Fibroblast of lung (primary cell): Measurements from ENCODE around the gene ANKS3. TPM values are rescaled to one million over a fixed set of nuclear protein-coding genes. Genes with fewer than 3 reads are reported as not detected.

ENCODE experiments used
- DNase-seq, 2 donors: peaks; one replicate each; pipeline versions ENCODE4 v3.0.0 to v3.0.0-alpha.2; 2010; ENCODE audit warnings: low read depth in 2 of 2
- H2AFZ ChIP-seq: 2 replicates; pipeline ENCODE4 v1.5.1; 2012; ENCODE audit warnings: low read length, control low read depth, inconsistent platforms
- H3K27ac ChIP-seq: 2 replicates; pipeline ENCODE4 v1.5.1; 2011; ENCODE audit warnings: low read length, control low read depth; ENCODE audit not compliant: insufficient read depth
- H3K27me3 ChIP-seq: 2 replicates; pipeline ENCODE4 v1.5.1; 2011; ENCODE audit warnings: mild to moderate bottlenecking, low read length; ENCODE audit not compliant: control insufficient read depth, insufficient read depth
- H3K36me3 ChIP-seq: 2 replicates; pipeline ENCODE4 v1.5.1; 2011; ENCODE audit warnings: low read length; ENCODE audit not compliant: control insufficient read depth, insufficient read depth
- H3K4me1 ChIP-seq: 2 replicates; pipeline ENCODE4 v1.5.1; 2011; ENCODE audit warnings: low read length; ENCODE audit not compliant: control insufficient read depth, insufficient read depth; ENCODE audit errors: extremely low read depth
- H3K4me2 ChIP-seq: 2 replicates; pipeline ENCODE4 v1.5.1; 2011; ENCODE audit warnings: low read length, control low read depth; ENCODE audit not compliant: insufficient read depth; ENCODE audit errors: extremely low read depth
- H3K4me3 ChIP-seq, 4 experiments: fragments of 200-600 bp in 1 of 4; sonication (generic) in 1 of 4; replicated peaks in 1 of 4; 2 replicates each; pipeline ENCODE4 v1.5.1; 2011 to 2016; ENCODE audit warnings: low read length in 4 of 4, low read depth in 3 of 4, mild to moderate bottlenecking in 3 of 4, control low read depth in 2 of 4, inconsistent platforms in 1 of 4, mixed read lengths in 1 of 4; ENCODE audit not compliant: insufficient read depth in 1 of 4; ENCODE audit errors: control extremely low read depth in 1 of 4
- H3K79me2 ChIP-seq: 2 replicates; pipeline ENCODE4 v1.5.1; 2012; ENCODE audit warnings: mild to moderate bottlenecking, low read length, inconsistent platforms; ENCODE audit not compliant: control insufficient read depth, insufficient read depth
- H3K9ac ChIP-seq: 2 replicates; pipeline ENCODE4 v1.5.1; 2011; ENCODE audit warnings: mild to moderate bottlenecking, low read length, control low read depth; ENCODE audit not compliant: insufficient read depth
- H3K9me3 ChIP-seq: 2 replicates; pipeline ENCODE4 v1.5.1; 2012; ENCODE audit warnings: low read depth, low read length; ENCODE audit not compliant: control insufficient read depth, insufficient read depth
- H4K20me1 ChIP-seq: 2 replicates; pipeline ENCODE4 v1.5.1; 2011; ENCODE audit warnings: low read length; ENCODE audit not compliant: control insufficient read depth, insufficient read depth; ENCODE audit errors: extremely low read depth
- EZH2 ChIP-seq: IDR thresholded peaks from 2 replicates; pipeline ENCODE4 v1.5.1; 2012; ENCODE audit warnings: low read length, control low read depth, mild to moderate bottlenecking; ENCODE audit errors: missing control alignments
- polyA plus RNA-seq, 2 donors: library from polyadenylated mRNA; depleted of rRNA in 1 of 2; stranded (reverse) in 1 of 2; unstranded in 1 of 2; fragments of >200 nt; gene quantifications; 2 replicates each; pipeline ENCODE4 v1.2.1, GENCODE V29; 2011 to 2012; ENCODE audit warnings: missing spikeins in 1 of 2
- total RNA-seq: library from RNA; depleted of rRNA; stranded (reverse); fragments of >200 nt; gene quantifications from 2 replicates; pipeline ENCODE4 v1.2.1, GENCODE V29; 2014
- TF ChIP-seq, protein P1 (sequence below), 2 donors: IDR thresholded peaks in 1 of 2; conservative IDR thresholded peaks in 1 of 2; 1 replicate in 1 of 2; 2 replicates in 1 of 2; pipeline ENCODE4 v1.5.1; 2011 to 2012; ENCODE audit warnings: low read length in 2 of 2, control low read depth in 1 of 2, inconsistent platforms in 1 of 2, low read depth in 1 of 2, mild to moderate bottlenecking in 1 of 2

Gene ANKS3
- total and polyA plus RNA-seq, 2 donors (not counting 1 experiment from before 2014, with no cell fraction given): 11.9 to 26.3 TPM

DNA sequence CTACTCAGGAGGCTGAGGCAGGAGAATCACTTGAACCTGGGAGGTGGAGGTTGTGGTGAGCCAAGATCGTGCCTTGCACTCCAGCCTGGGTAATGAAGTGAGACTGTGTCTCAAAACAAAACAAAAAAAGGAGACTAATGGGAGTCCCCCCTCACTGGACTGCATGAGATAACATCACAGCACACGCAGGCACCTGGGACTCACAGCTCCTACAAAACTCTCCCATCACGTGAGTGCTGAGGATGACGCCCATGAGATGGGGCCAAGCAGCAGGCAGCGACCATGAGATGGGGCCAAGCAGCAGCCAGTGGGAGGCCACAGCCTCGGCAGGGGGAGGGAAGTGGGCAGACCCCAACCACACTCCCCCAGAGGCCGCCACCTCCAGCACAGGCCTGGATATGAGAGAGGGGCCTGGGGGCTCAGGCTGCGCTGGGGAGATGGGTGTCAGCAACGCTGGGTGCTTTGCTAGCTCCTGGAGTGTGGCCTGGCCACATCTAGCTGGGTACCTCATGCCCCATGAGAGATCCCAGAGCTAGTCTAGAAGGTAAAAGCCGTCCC, 15.7 kb upstream of the ANKS3 start:
- H3K4me2 ChIP-seq: no peak overlapping the region
- TF ChIP-seq EZH2: no peak
- TF ChIP-seq, protein P1, sequence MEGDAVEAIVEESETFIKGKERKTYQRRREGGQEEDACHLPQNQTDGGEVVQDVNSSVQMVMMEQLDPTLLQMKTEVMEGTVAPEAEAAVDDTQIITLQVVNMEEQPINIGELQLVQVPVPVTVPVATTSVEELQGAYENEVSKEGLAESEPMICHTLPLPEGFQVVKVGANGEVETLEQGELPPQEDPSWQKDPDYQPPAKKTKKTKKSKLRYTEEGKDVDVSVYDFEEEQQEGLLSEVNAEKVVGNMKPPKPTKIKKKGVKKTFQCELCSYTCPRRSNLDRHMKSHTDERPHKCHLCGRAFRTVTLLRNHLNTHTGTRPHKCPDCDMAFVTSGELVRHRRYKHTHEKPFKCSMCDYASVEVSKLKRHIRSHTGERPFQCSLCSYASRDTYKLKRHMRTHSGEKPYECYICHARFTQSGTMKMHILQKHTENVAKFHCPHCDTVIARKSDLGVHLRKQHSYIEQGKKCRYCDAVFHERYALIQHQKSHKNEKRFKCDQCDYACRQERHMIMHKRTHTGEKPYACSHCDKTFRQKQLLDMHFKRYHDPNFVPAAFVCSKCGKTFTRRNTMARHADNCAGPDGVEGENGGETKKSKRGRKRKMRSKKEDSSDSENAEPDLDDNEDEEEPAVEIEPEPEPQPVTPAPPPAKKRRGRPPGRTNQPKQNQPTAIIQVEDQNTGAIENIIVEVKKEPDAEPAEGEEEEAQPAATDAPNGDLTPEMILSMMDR (conservative IDR thresholded peaks at IDR 0.05 in 1 of 2, IDR thresholded peaks at IDR 0.05 in 1 of 2; ENCODE audit: low read depth in 1 of 2, low read length in 2 of 2): no peak
- peaks cover 15% of the 10 kb centered on the region for H3K36me3 ChIP-seq
- H3K79me2 ChIP-seq: no peaks in the 10 kb centered on the region
- no peak overlapping the region for H2AFZ ChIP-seq
- no peaks in the 10 kb centered on the region for H3K9me3 ChIP-seq
- no peak overlapping the region for H3K4me3 ChIP-seq
- no peak overlapping the region for H3K9ac ChIP-seq
- no peak overlapping the region for H3K27ac ChIP-seq
- DNase-seq: no peak
- no peaks in the 10 kb centered on the region for H3K4me1 ChIP-seq
- no peaks in the 10 kb centered on the region for H3K27me3 ChIP-seq
- no peaks in the 10 kb centered on the region for H4K20me1 ChIP-seq

DNA sequence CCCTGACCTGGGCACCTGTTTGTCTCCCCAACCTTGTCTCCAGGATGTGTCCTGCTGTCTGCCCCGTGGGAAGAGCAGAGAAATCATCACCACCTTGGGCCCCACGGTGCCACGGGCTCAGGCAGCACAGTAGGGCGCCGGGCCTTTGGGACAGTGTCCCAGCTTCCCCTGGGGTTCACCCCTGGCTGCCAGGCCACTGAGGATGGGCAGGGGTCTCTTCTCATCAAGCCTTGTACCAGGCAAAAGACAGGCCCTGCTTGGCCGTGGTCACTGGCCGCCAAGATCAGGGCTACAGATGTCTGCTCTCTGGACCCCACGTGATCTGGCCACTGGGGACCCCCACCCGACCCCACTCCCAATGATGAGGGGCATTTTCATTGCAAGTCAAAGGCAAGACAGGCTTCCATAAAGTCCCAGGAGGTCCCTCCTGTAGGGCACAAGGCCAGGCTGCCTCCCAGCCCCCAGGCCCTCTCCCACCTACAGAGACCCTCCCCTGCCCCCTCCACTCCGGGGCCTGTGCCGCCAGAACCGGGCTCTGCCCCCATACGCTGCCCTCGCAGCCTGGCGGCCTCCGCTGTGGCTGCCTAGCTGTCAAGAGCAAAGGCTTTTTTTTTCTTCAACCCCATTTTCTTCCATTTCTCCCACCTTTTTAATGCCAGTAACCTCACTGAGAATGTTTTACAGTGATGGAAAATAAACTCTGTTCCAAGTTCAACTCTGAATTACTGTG, 14.8 kb upstream of the ANKS3 start:
- H2AFZ ChIP-seq: no peak overlapping the region
- H3K4me1 ChIP-seq: no peaks in the 10 kb centered on the region
- H3K79me2 ChIP-seq: no peaks in the 10 kb centered on the region
- DNase-seq: no peak
- no peaks in the 10 kb centered on the region for H3K27me3 ChIP-seq
- no peak overlapping the region for H3K4me3 ChIP-seq
- no peak overlapping the region for H3K9ac ChIP-seq
- H3K9me3 ChIP-seq: no peaks in the 10 kb centered on the region
- peaks cover 13% of the 10 kb centered on the region for H3K36me3 ChIP-seq
- no peak for TF ChIP-seq EZH2
- TF ChIP-seq, protein P1 (conservative IDR thresholded peaks at IDR 0.05 in 1 of 2, IDR thresholded peaks at IDR 0.05 in 1 of 2; ENCODE audit: low read depth in 1 of 2, low read length in 2 of 2): no peak
- no peaks in the 10 kb centered on the region for H4K20me1 ChIP-seq
- no peak overlapping the region for H3K4me2 ChIP-seq
- no peak overlapping the region for H3K27ac ChIP-seq

DNA sequence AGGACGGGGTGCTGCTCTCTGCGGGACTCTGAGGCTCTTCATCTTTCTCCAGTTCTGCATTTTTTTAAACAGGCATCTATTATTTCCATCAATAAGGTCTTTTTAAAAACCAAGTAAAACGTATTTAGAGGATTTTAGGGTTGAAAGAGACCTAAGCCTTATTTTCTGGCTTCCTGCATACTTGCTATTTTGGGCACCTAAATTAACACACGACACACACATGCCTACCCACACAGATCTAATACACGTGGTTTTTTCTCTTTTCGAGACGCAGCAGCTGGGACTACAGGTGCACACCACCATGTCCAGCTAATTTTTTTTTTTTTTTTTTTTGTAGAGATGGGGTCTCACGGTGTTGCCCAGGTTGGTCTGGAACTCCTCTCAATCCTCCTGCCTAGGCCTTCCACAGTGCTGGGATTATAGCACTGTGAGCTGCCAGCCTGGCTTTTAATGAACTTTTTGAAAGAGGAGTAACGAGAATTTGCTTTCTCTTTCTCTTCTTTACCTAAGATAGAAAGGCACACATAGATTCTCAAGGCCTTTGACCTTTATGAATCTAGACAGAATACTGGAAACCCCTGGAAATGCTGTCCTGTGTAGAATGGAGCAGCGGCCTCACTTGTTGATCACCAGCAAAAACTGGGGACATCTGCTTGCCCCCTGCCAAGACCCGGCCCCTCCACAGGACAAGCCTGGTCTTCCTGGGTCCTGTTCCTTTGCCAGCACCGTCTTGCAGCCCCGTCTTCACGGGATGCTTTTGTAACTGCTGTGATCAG, 14.0 kb upstream of the ANKS3 start:
- Histone ChIP-seq H3K36me3 (peaks cover 13% of the 10 kb centered on the region), H3K4me3 (no peak overlapping the region), H4K20me1 (no peaks in the 10 kb centered on the region), H3K27me3 (no peaks in the 10 kb centered on the region), H3K9me3 (no peaks in the 10 kb centered on the region), H3K4me2 (no peak overlapping the region), H2AFZ (no peak overlapping the region), H3K9ac (no peak overlapping the region), H3K4me1 (no peaks in the 10 kb centered on the region), H3K27ac (no peak overlapping the region), H3K79me2 (no peaks in the 10 kb centered on the region)
- TF ChIP-seq, protein P1 (conservative IDR thresholded peaks at IDR 0.05 in 1 of 2, IDR thresholded peaks at IDR 0.05 in 1 of 2; ENCODE audit: low read depth in 1 of 2, low read length in 2 of 2): no peak
- no peak for TF ChIP-seq EZH2
- no peak for DNase-seq
